Kidney (tissue), 14 donors: ENCODE results near the gene GYS1. TPM values are rescaled to one million over a fixed set of nuclear protein-coding genes. Genes with fewer than 3 reads are reported as not detected.
A peak's percentile ranks its signal among the peaks of the same experiment; 100 is the strongest.
"Not testable (repeated sequence)": the region's sequence is repeated elsewhere in the genome, so short reads cannot be mapped to it uniquely, and the experiment has no call there.

Experiments used
- DNase-seq, 5 donors: peaks; one replicate each; pipeline ENCODE4 v3.0.0-alpha.2; 2013 to 2020
- FAIRE-seq: peaks from 2 replicates; lab custom pipeline; 2012; peaks lifted over from hg19 to GRCh38; lab: Jason Lieb, UNC
- H3K27ac ChIP-seq, 2 donors: one replicate each; pipeline ENCODE4 v1.7.0; 2013; ENCODE audit warnings: low read depth in 2 of 2, low read length in 2 of 2, inconsistent platforms in 1 of 2
- H3K27me3 ChIP-seq: one replicate; pipeline ENCODE4 v1.7.1; 2013; ENCODE audit warnings: low read length, inconsistent platforms; ENCODE audit not compliant: control insufficient read depth, insufficient read depth
- H3K36me3 ChIP-seq, 3 donors: one replicate each; pipeline versions ENCODE4 v1.7.0 to v1.7.1; 2013; ENCODE audit warnings: low read length in 3 of 3, control low read depth in 1 of 3, inconsistent platforms in 1 of 3; ENCODE audit not compliant: insufficient read depth in 3 of 3, control insufficient read depth in 2 of 3
- H3K4me1 ChIP-seq, 3 donors: one replicate each; pipeline versions ENCODE4 v1.7.0 to v1.7.1; 2013; ENCODE audit warnings: low read length in 3 of 3, inconsistent platforms in 1 of 3, low read depth in 1 of 3; ENCODE audit not compliant: control insufficient read depth in 2 of 3, insufficient read depth in 2 of 3
- H3K4me3 ChIP-seq, 3 donors: one replicate each; pipeline versions ENCODE4 v1.7.0 to v1.8.1; 2013; ENCODE audit warnings: low read length in 3 of 3, control low read depth in 1 of 3, inconsistent platforms in 1 of 3
- H3K9ac ChIP-seq, 3 donors: one replicate each; pipeline versions ENCODE4 v1.7.0 to v1.7.1; 2013; ENCODE audit warnings: low read length in 3 of 3, control low read depth in 1 of 3, inconsistent platforms in 1 of 3
- H3K9me3 ChIP-seq, 3 donors: one replicate each; pipeline versions ENCODE4 v1.7.0 to v1.7.1; 2013; ENCODE audit warnings: low read length in 3 of 3, control low read depth in 1 of 3, inconsistent platforms in 1 of 3; ENCODE audit not compliant: control insufficient read depth in 2 of 3, insufficient read depth in 1 of 3
- CTCF ChIP-seq: IDR thresholded peaks from 3 replicates; pipeline ENCODE4 v1.5.1; 2012; ENCODE audit warnings: mild to moderate bottlenecking, moderate library complexity, borderline replicate concordance; ENCODE audit not compliant: insufficient read depth; ENCODE audit errors: extremely low read depth
- intact Hi-C: fragments of 100-400 bp; cut with DNase I; formaldehyde crosslinking; loops from one replicate; pipeline ENCODE4 v1.11.1; 2022
- polyA plus RNA-seq: library from polyadenylated mRNA; stranded (reverse); fragments of 350-450 nt; fragmentation: Illumina TruSeq; extraction: RNeasy Lipid Tissue Mini Kit (QIAGEN cat#74804); gene quantifications from one replicate; pipeline ENCODE4 v1.2.3, GENCODE V29; 2014; ENCODE audit warnings: low read depth, low replicate concordance; ENCODE audit not compliant: insufficient read depth
- total RNA-seq: library from RNA; stranded (reverse); fragmentation: NEBNext Ultra II Directional; extraction: Animal tissue kit (Norgen Biotek cat#: 25700); gene quantifications from one replicate; pipeline ENCODE4 v1.2.1, GENCODE V29; 2021
- donor health status: control.
- donor health status: control.
- donor health status: control.
- donor health status: control.
- donor health status: control.
- donor health status: DM: yes; HTN: yes; CAD: no.
- donor health status: Normal renal cell carcinoma (clear cell type).

GYS1 gene
- total and polyA plus RNA-seq, 2 donors from 2014 or later: 23.9 to 41.5 TPM

- no peak overlapping the region for H3K4me3 ChIP-seq
- peak in 1 of 5 donors; percentile 54 for DNase-seq
Observed at GRCh38 chr19:48926909-48927308, 66.2 kb downstream of the GYS1 start.

DNA sequence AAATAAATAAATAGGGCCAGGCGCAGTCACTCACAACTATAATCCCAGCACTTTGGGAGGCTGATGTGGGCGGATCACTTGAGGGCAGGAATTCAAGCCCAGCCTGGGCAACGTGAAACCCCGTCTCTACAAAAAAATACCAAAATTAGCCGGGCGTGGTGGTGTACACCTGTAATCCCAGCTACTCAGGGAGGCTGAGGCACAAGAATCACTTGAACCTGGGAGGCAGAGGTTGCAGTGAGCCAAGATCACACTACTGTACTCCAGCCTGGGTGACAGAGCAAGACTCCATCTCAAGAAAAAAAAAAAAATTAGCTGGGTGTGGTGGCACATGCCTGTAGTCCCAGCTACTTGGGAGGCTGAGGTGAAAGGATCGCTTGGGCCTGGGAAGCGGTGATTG lies 67.2 kb downstream of the GYS1 start:
- H3K27ac ChIP-seq: not testable (repeated sequence)

More at GRCh38 chr19:48926909-48927308, 66.2 kb downstream of the GYS1 start:
- no peak for FAIRE-seq
- H3K4me1 ChIP-seq: no peaks in the 10 kb centered on the region
- peaks cover 0 to 2% (median 0%) of the 10 kb centered on the region in 3 donors for H3K36me3 ChIP-seq
- no peak overlapping the region for H3K9ac ChIP-seq
- no peaks in the 10 kb centered on the region for H3K9me3 ChIP-seq
- H3K27me3 ChIP-seq: no peaks in the 10 kb centered on the region
- intact Hi-C loops: no loop called here
- TF ChIP-seq CTCF: no peak
- no peak overlapping the region for H3K27ac ChIP-seq

GRCh38 chr19:48925240-48925843 lies 67.8 kb downstream of the GYS1 start:
- TF ChIP-seq CTCF: no peak
- Histone ChIP-seq H3K27ac (no peak overlapping the region), H3K9ac (no peak overlapping the region), H3K4me1 (no peaks in the 10 kb centered on the region), H3K36me3 (peaks cover 0 to 9% (median 7%) of the 10 kb centered on the region in 3 donors), H3K9me3 (no peaks in the 10 kb centered on the region), H3K27me3 (no peaks in the 10 kb centered on the region), H3K4me3 (no peak overlapping the region)
- DNase-seq: peak in 1 of 5 donors; percentile 32
- no peak for FAIRE-seq
- intact Hi-C loops: no loop called here

More for the DNA sequence above, 67.2 kb downstream of the GYS1 start:
- FAIRE-seq, H3K4me1 ChIP-seq, H3K9me3 ChIP-seq, intact Hi-C loops, H3K27me3 ChIP-seq, H3K36me3 ChIP-seq, DNase-seq, H3K4me3 ChIP-seq, H3K9ac ChIP-seq: not testable (repeated sequence)

DNA sequence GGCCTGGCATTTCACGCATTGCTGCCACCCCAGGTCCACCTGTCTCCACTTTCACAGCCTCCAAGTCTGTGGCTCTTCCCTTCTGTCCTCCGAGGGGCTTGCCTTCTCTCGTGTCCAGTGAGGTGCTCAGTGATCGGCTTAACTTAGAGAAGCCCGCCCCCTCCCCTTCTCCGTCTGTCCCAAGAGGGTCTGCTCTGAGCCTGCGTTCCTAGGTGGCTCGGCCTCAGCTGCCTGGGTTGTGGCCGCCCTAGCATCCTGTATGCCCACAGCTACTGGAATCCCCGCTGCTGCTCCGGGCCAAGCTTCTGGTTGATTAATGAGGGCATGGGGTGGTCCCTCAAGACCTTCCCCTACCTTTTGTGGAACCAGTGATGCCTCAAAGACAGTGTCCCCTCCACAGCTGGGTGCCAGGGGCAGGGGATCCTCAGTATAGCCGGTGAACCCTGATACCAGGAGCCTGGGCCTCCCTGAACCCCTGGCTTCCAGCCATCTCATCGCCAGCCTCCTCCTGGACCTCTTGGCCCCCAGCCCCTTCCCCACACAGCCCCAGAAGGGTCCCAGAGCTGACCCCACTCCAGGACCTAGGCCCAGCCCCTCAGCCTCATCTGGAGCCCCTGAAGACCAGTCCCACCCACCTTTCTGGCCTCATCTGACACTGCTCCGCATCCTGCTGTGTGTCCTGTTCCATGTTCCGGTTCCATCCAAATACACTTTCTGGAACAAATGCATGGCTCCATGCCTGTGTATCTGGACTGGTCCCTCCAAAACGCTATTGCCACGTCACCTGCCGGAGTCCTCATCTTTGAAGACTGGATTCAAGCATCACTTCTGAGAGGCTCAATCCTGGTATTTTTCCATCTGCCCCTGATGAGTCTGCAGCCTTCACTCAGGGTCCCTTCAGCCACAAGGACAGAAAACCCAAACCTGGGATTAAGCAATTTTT lies 70.3 kb downstream of the GYS1 start:
- Histone ChIP-seq H3K9ac (no peak overlapping the region), H3K9me3 (no peaks in the 10 kb centered on the region), H3K4me1 (no peaks in the 10 kb centered on the region), H3K36me3 (peaks cover 0 to 13% (median 11%) of the 10 kb centered on the region in 3 donors), H3K27ac (no peak overlapping the region), H3K4me3 (no peak overlapping the region), H3K27me3 (no peaks in the 10 kb centered on the region)
- DNase-seq (peak in 1 of 5 donors; percentile 48), FAIRE-seq (no peak)
- TF ChIP-seq CTCF: no peak
- intact Hi-C loops: no loop called here
